GM12872 (cell line): Measurements from ENCODE around the gene TLN1.

ENCODE experiments used
- TF ChIP-seq, protein P1 (sequence below): IDR thresholded peaks from 3 replicates; pipeline ENCODE4 v1.5.1; 2011; ENCODE audit warnings: low read depth, mild to moderate bottlenecking, low read length, moderate library complexity; ENCODE audit not compliant: insufficient read depth

The TLN1 gene

DNA sequence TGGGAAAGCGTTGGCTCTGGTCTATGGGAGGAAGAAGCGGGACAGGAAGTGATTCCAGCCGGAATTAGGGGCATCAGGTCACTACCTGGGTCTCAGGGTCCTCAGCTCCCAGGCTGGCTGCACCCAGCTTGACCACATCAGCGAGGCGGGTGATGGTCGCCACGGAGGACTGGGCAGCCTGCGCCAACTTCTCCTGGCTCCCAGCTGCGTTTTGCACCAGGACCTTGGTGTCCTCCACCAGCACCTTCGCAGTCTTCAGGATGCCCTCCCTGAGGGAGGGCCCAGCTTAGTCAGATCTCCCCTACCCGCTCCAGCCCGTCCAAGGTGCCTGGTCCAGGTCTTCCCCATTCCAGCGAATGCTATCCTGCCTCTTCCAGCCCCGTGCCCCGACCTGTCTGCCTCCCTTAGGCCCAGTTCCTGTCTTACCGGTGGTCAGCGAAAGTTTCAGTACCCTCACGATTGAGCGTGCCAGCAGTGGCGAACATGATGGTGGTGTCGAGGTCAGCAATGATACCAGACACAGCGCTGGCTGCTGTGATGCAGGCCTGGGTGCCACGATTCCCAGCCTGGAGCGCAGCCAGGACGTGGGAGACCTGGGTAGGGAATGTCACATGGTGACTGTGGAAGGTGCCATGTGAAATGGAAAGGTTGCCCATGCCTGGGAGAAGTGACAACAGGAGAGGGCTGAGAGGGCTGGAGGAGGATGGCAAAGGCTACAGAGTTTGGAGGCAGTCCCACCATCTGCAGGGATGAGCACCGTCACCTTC is 27.9 kb downstream of the TLN1 start:
- TF ChIP-seq, protein P1, sequence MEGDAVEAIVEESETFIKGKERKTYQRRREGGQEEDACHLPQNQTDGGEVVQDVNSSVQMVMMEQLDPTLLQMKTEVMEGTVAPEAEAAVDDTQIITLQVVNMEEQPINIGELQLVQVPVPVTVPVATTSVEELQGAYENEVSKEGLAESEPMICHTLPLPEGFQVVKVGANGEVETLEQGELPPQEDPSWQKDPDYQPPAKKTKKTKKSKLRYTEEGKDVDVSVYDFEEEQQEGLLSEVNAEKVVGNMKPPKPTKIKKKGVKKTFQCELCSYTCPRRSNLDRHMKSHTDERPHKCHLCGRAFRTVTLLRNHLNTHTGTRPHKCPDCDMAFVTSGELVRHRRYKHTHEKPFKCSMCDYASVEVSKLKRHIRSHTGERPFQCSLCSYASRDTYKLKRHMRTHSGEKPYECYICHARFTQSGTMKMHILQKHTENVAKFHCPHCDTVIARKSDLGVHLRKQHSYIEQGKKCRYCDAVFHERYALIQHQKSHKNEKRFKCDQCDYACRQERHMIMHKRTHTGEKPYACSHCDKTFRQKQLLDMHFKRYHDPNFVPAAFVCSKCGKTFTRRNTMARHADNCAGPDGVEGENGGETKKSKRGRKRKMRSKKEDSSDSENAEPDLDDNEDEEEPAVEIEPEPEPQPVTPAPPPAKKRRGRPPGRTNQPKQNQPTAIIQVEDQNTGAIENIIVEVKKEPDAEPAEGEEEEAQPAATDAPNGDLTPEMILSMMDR, result no peak

DNA sequence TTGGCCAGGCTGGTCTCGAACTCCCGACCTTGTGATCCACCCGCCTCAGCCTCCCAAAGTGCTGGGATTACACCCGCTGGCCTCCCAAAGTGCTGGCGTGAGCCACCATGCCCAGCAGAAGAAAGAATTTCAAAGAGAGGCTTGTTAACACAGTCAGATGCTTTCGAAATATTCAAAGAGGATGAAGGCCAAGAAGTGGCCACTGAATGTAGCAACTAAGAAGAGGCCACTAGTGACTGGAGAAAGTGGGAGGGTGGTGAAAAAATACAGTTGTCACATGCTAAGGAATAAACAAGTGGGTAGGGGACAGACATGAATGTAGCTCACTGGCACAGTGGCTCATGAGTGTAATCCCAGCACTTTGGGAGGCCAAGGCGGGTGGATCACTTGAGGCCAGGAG is 29.3 kb downstream of the TLN1 start:
- TF ChIP-seq, protein P1, result no peak

DNA sequence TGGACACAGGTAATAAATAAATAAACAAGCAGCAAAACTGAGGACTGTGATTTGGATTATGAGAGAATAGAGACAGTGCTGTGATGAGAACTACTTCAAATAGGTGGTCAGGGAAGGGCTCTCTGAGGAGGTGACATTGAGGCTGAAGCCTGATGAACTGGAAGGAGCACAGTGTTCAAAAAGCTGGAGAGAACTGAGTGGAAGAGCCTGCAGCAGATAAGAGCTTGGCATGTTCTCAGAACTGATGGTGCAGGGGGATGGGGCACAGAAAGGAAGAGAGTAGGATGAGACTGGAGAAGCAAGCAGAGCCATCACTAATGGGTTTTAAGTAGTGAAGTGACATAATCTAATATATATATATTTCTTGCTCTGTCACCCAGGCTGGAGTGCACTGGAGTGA is 31.1 kb downstream of the TLN1 start:
- TF ChIP-seq, protein P1, result no peak

DNA sequence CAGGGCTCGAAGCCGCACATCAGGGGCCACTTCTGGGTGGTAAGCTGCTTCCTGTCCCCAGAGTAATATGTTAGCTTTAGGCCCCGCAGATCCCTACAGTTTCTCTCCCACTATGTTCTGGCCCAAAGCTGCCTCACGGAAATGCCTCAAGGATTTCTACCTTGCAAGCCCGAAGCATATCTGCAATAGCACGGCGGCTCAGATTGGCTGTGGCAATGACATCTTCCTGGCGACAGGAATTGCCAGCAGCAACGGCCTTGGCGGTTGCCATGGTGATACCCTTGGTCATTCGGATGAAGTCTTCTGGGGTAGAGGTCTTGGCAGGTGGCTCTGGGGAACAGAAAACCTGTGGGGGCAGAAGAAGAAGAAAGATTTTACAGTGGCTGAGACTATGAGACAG is 32.0 kb downstream of the TLN1 start:
- TF ChIP-seq, protein P1, result no peak

DNA sequence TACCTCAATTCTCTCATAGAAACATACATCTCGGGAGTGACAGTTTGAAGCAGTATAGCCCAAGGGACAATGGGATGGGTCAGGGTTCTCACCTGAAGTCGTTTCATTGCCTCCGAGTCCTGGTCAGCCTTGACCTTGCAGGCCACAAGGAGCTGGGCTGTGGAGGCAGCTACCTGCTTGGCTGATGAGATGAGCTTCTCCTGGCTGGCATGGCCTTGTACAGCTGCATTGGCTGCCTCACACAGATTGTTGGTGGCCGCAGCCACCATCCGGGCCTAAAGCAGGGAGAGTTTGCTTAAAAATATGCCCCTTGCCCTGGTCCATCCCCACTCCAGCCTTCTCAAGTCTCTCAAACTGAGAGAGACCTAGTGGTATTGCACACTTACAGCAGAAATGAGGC is 33.8 kb downstream of the TLN1 start:
- TF ChIP-seq, protein P1, result no peak

DNA sequence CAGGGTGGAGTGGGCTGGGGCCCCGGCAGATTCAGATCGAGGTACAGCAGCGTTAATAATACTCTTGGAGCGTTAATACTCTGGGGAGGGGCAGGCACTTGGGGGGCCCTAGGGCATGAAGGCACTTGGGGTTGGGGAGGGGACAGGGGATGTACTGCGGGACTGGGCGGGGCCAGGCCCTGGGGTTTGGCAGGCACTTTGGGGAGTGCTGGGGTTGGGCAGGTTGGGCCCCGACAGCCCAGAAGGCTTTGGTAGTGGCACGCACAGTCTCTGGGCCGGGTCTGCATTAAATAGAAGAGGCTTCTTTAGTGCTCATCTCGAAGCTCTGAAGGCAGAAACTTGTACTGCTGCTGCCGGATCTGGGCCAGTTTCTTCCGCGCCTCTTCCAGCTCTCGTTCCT is 34.5 kb downstream of the TLN1 start:
- TF ChIP-seq, protein P1, result no peak

DNA sequence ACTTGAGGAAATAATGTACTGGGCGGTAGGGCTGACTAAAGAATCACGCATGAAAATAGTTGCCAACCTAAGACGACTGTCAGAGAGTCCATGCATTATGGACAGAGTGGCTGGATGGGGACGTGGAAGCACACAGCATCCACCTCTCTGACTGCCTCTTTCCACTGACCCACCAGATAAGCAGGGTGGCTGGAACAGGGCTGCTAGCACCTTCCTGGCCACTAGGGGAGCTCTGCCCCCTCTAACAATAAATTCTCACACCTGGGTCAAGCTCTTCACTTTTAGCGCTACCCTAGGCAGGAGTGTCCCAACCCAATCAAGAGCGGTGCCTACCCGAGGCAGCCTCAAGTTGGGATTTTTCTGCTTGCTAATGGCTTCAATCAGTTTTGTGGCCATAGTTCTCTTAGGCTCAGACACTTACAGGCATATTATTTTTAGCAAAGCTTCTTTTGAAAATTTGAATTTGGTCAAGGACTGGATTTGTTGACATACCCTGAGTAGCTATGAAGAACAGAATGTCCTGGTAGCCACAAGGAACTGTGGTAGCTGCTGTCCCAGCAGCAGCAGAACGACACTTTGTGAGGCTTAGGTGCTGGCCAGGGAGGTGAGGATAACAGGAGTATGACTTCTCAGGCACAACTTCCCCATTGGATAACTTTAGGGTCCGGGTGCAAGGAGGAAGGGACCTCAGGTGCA is 35.3 kb downstream of the TLN1 start:
- TF ChIP-seq, protein P1, result peak; percentile 99
